Activated CD8-positive, alpha-beta T cell treated with anti-CD3 and anti-CD28 coated beads, Interleukin-2, amount 10 ng/mL, durations not matched to agents 7 days and 5 days (primary cell): Measurements from ENCODE around the gene FAM234B. TPM values are rescaled to one million over a fixed set of nuclear protein-coding genes. Genes with fewer than 3 reads are reported as not detected.

ENCODE experiments used
- ATAC-seq: fragments of 150-1000 bp; cut with Tn5 transposase; one replicate; pipeline ENCODE4 v1.10.0; 2021; ENCODE audit warnings: moderate library complexity
- CTCF ChIA-PET: fragments of 350-600 bp; sonication (Branson Sonifier 250); formaldehyde crosslinking; loops from one replicate; lab custom pipeline; 2021; ENCODE audit warnings: antibody characterized with exemption; lab: Charles Lee
- POLR2A ChIA-PET: fragments of 350-600 bp; sonication (Branson Sonifier 250); formaldehyde crosslinking; loops from one replicate; lab custom pipeline; 2021; ENCODE audit warnings: antibody characterized with exemption; lab: Charles Lee
- DNase-seq: peaks from one replicate; pipeline ENCODE4 v3.0.0-alpha.2; 2020
- H3K27ac Mint-ChIP-seq: one replicate; pipeline ENCODE4 v1.8.0; 2021; ENCODE audit warnings: mild to moderate bottlenecking, mixed read lengths
- H3K27me3 Mint-ChIP-seq: one replicate; pipeline ENCODE4 v1.8.0; 2021; ENCODE audit warnings: low read depth, mixed read lengths
- H3K36me3 Mint-ChIP-seq: one replicate; pipeline ENCODE4 v1.8.0; 2021; ENCODE audit warnings: low read depth, mixed read lengths
- H3K4me1 Mint-ChIP-seq: one replicate; pipeline ENCODE4 v1.8.0; 2021; ENCODE audit warnings: low read depth, mixed read lengths
- H3K4me3 Mint-ChIP-seq: one replicate; pipeline ENCODE4 v1.8.0; 2021; ENCODE audit warnings: mild to moderate bottlenecking, mixed read lengths
- H3K9me3 Mint-ChIP-seq: one replicate; pipeline ENCODE4 v1.8.0; 2022; ENCODE audit warnings: mixed read lengths; ENCODE audit not compliant: insufficient read depth
- total RNA-seq, 2 experiments: library from RNA; stranded (reverse); gene quantifications; one replicate each; pipeline ENCODE4 v1.2.3, GENCODE V29; 2021

Gene FAM234B
- total RNA-seq, 2 experiments from 2014 or later = 4.2 to 4.3 TPM

DNA sequence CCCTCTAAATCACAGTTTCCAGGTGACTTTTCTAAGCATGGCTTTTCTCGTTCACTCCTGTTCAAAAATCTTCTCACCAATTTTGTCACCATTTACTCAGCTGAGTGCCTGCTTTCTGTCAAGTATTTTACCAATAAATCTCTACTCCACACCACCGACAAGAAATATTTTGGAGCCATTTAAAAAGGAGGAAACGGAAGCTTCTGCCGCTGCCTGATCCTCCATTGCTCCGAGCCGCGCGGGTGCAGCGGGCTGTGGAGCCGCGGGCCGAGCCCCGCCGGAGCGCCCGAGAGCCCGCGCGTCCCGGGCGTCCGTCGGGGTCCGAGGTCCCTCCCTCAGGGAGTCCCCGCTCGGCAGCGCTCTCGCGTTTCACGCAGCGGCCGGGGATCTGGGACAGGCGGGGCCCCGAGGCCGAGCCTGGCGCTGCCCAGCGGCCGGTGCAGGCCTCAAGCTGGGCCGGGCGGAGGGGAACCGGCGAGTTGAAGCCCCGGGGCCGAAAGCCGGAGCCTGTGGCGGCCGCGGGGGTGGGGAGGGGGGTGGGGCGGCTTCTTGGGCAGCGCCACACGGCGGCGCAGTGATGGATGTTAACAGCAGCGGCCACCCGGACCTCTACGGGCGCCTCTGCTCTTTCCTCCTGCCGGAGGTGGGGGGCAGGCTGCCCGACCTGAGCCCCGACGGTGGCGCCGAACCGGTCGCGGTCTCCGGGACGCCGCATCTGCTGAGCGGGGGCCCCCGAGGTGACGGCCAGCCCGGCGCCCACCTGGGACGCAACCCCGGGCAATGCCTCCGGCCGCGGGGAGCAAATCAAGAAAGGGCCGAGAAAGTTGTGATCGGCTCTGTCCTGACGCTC is 43.0 kb upstream of the FAM234B start:
- H3K27ac Mint-ChIP-seq = peak overlapping the region; percentile 63
- ATAC-seq (peak; percentile 34), DNase-seq (peak; percentile 35)
- POLR2A ChIA-PET = interaction anchor here (0.9 kb wide), 1 partner anchor 27 kb away, joined by 3 read pairs; no protein-coding TSS in a partner anchor
- H3K9me3 Mint-ChIP-seq = no peaks in the 10 kb centered on the region
- no peaks in the 10 kb centered on the region for H3K36me3 Mint-ChIP-seq
- CTCF ChIA-PET = interaction anchor here (1.0 kb wide), 1 partner anchor 211 kb away, joined by 3 read pairs; no protein-coding TSS in a partner anchor
- H3K4me3 Mint-ChIP-seq = peak overlapping the region; percentile 81
- H3K4me1 Mint-ChIP-seq = peaks cover 25% of the 10 kb centered on the region
- H3K27me3 Mint-ChIP-seq = peaks cover 36% of the 10 kb centered on the region

DNA sequence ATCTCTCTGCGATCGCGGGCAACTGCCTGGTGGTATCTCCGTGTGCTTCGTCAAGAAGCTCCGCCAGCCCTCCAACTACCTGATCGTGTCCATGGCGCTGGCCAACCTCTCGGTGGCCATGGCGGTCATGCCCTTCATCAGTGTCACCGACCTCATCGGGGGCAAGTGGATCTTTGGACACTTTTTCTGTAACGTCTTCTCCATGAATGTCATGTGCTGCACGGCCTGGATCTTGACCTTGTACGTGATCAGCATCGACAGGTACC is 42.5 kb upstream of the FAM234B start:
- ATAC-seq = no peak
- Mint-ChIP-seq H3K4me3 (peak overlapping the region; percentile 64), H3K9me3 (no peaks in the 10 kb centered on the region), H3K27me3 (peaks cover 36% of the 10 kb centered on the region), H3K27ac (peak overlapping the region; percentile 12), H3K4me1 (peaks cover 25% of the 10 kb centered on the region), H3K36me3 (no peaks in the 10 kb centered on the region)
- CTCF ChIA-PET = interaction anchor here (1.0 kb wide), 1 partner anchor 19 kb away, joined by 3 read pairs; no protein-coding TSS in a partner anchor
- no peak for DNase-seq
- POLR2A ChIA-PET = no interaction called here

DNA sequence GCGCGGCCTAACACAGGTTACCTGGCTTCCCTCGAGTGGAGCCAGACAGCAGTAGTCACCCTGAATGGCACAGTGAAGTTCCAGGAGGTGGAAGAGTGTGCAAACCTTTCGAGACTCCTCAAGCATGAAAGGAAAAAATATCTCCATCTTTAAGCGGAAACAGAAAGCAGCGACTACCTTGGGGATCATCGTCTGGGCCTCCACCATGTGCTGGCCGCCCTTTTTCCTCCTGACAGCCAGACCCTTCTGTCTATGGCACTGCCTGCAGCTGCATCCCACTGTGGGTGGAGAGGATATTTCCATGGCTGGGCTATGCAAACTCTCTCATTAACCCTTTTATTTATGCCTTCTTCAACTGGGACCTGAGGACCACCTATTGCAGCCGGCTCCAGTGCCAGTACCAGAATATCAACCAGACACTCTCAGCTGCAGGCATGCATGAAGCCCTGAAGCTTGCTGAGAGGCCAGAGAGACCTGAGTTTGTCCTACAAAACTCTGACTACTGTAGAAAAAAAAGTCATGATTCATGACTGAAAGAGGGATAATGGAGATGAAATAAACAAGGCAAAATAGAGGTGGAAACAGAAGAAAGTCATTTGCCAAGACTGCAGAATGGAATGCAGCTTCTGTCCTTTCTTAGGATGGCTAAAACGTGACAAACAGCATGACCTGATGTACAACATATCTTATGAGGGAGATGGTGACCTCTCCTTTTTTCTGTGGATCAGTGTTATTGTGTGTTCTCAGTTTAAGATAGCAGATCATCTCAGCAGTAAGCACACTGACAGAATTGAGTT is 41.7 kb upstream of the FAM234B start:
- DNase-seq (no peak), ATAC-seq (no peak)
- Mint-ChIP-seq H3K36me3 (no peaks in the 10 kb centered on the region), H3K27me3 (peaks cover 39% of the 10 kb centered on the region), H3K4me1 (peaks cover 20% of the 10 kb centered on the region), H3K4me3 (peak overlapping the region; percentile 64), H3K27ac (no peak overlapping the region), H3K9me3 (no peaks in the 10 kb centered on the region)
- POLR2A ChIA-PET = no interaction called here
- CTCF ChIA-PET = interaction anchor here (0.6 to 1.2 kb wide), 4 partner anchors 18 to 210 kb away, joined by 3 read pairs; no protein-coding TSS in a partner anchor

DNA sequence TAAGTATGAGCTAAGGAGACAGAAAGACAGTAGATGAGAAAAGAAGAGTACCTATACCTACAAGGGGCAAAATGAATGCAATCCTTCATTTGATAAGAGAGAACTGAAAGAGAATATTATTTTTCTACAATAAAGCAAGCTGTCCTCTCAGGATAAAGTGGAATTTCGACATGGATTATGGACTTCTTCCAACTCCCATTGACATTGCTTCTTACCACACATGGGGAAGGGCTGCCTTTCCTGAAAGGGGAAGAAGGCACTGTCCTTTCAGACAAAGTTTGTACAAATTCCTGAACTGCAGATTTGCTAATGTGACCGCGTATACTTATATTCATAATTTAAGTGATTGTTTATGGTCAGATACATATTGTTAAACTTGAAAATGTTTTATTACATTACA is 39.8 kb upstream of the FAM234B start:
- no peaks in the 10 kb centered on the region for H3K9me3 Mint-ChIP-seq
- no peaks in the 10 kb centered on the region for H3K36me3 Mint-ChIP-seq
- CTCF ChIA-PET = no interaction called here
- no peak overlapping the region for H3K4me3 Mint-ChIP-seq
- H3K27ac Mint-ChIP-seq = no peak overlapping the region
- H3K27me3 Mint-ChIP-seq = peaks cover 39% of the 10 kb centered on the region
- H3K4me1 Mint-ChIP-seq = peaks cover 15% of the 10 kb centered on the region
- ATAC-seq = no peak
- POLR2A ChIA-PET = no interaction called here
- no peak for DNase-seq

DNA sequence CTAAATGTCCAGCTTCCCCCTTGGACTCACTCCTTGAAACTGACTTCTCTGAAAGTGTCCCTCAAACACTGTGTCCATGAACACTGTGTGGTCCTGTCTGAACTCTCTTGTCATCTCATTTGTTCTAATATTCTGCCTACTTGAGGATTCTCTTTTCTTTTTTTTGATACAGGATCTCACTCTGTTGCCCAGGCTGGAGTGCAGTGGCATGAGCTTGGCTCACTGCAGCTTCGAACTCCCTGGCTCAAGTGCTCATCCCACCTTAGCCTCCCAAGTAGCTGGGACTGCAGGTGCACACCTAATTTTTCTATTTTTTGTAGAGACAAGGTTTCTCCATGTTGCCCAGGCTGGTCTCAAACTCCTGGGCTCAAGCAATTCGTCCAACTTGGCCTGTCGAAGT is 39.2 kb upstream of the FAM234B start:
- Mint-ChIP-seq H3K36me3 (no peaks in the 10 kb centered on the region), H3K4me1 (peaks cover 10% of the 10 kb centered on the region), H3K27ac (no peak overlapping the region), H3K9me3 (no peaks in the 10 kb centered on the region), H3K4me3 (no peak overlapping the region), H3K27me3 (peaks cover 39% of the 10 kb centered on the region)
- ATAC-seq (no peak), DNase-seq (no peak)
- ChIA-PET CTCF (no interaction called here), POLR2A (no interaction called here)

DNA sequence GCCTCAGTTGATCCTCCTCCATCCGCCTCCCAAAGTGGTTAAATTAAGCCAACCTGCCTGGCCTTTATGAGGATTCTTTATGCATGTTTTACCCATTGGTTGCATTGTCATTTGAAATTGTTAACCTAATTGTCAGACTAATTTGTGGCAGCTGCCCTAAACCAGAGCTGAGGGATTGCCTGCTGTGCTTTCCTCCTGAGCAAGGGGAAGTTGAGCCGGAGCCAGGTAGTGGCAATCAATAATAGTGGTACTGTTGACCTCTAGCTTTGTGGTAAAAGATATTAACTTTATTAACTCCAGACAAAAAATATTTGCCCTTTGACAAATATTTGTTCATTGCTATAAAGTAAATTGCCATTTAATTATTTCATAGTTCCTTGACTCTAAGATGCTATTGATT is 38.5 kb upstream of the FAM234B start:
- H3K27me3 Mint-ChIP-seq = peaks cover 41% of the 10 kb centered on the region
- no peak overlapping the region for H3K27ac Mint-ChIP-seq
- H3K36me3 Mint-ChIP-seq = no peaks in the 10 kb centered on the region
- CTCF ChIA-PET = no interaction called here
- peaks cover 8% of the 10 kb centered on the region for H3K4me1 Mint-ChIP-seq
- DNase-seq (no peak), ATAC-seq (no peak)
- H3K4me3 Mint-ChIP-seq = no peak overlapping the region
- H3K9me3 Mint-ChIP-seq = no peaks in the 10 kb centered on the region
- POLR2A ChIA-PET = no interaction called here

DNA sequence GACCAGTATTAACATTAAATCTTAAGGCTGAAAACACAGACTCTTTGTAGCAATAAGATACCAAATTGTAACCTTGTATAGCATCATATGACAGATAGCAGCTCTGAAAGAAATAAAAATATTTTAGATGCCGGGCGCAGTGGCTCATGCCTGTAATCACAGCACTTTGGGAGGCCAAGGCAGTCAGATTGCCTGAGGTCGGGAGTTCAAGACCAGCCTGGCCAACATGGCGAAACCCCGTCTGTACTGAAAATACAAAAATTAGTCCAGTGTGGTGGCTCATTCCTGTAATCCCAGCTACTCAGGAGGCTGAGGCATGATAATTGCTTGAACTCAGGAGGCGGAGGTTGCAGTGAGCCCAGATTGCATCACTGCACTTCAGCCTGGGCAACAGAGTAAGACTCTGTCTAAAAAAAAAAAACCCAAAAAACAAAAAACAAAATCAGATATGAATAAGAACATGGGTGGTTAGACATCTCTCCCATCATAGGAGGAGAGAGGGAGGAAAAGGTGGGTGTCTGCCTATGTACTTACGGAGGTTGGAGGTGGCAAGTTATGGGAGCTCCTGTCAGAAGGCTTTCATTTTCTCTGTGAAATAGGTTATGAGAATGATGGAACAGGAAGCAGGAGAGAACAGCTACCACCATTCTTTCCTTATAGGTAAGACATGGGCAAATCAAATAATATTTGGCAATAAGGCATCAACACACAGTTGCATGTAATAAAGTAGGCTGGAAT is 36.5 kb upstream of the FAM234B start:
- DNase-seq (no peak), ATAC-seq (no peak)
- Mint-ChIP-seq H3K27me3 (peaks cover 37% of the 10 kb centered on the region), H3K4me3 (no peak overlapping the region), H3K4me1 (no peaks in the 10 kb centered on the region), H3K9me3 (no peaks in the 10 kb centered on the region), H3K27ac (no peak overlapping the region), H3K36me3 (no peaks in the 10 kb centered on the region)
- POLR2A ChIA-PET = no interaction called here
- CTCF ChIA-PET = interaction anchor here (1.2 to 1.3 kb wide), 2 partner anchors 91 to 171 kb away, joined by 3 read pairs; no protein-coding TSS in a partner anchor

DNA sequence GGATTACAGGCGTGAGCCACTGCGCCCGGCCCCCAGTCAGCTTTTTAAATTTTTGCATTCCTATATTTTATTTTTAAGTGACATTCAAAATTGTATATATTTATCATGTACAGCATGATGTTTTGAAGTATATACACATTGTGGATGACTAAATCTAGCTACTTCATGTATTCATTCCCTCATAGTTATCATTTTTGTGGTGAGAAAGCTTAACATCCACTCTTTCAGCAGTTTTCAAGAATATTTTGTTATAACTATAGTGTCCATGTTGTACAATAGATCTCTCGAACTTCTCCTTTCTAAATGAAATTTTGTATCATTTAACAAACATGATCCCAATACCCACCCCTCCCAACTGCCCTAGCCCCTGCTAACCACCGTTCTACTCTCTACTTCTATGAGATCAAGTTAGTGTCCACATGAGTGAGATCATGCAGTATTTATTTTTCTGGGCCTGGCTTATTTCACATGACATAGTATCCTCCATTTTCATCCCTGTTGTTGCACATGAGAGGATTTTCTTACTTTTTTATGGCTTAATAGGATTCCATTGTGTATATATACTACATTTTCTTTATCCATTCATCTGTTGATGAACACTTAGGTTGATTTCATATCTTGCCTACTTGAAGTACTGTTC is 35.3 kb upstream of the FAM234B start:
- no peak for DNase-seq
- POLR2A ChIA-PET = no interaction called here
- CTCF ChIA-PET = interaction anchor here (1.3 kb wide), 1 partner anchor 92 kb away, joined by 3 read pairs; no protein-coding TSS in a partner anchor
- H3K27ac Mint-ChIP-seq = no peak overlapping the region
- no peak for ATAC-seq
- H3K4me1 Mint-ChIP-seq = no peaks in the 10 kb centered on the region
- no peak overlapping the region for H3K4me3 Mint-ChIP-seq
- no peaks in the 10 kb centered on the region for H3K36me3 Mint-ChIP-seq
- H3K27me3 Mint-ChIP-seq = peaks cover 29% of the 10 kb centered on the region
- H3K9me3 Mint-ChIP-seq = no peaks in the 10 kb centered on the region

DNA sequence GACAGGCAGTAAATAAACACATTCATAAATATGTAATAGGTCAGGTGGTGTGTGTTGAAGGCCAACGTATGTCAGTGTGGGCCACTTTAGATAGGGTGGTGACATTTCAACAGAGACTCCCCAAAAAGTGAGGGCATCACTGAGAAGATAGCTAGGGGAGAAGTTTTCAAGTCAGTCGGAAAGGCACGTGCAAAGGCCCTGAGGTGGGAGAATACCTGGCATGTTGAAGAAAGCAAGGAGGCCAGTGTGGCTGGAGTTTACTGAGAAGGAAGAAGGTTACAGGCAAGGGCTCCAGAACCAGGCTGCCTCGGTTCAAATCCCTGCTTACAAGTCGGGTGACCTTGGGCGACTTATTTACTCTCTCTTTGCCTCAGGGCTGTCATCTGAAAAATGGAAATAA is 33.1 kb upstream of the FAM234B start:
- ATAC-seq (no peak), DNase-seq (no peak)
- H3K9me3 Mint-ChIP-seq = no peaks in the 10 kb centered on the region
- H3K4me3 Mint-ChIP-seq = no peak overlapping the region
- H3K36me3 Mint-ChIP-seq = no peaks in the 10 kb centered on the region
- no peak overlapping the region for H3K27ac Mint-ChIP-seq
- H3K27me3 Mint-ChIP-seq = peaks cover 28% of the 10 kb centered on the region
- ChIA-PET CTCF (no interaction called here), POLR2A (no interaction called here)
- no peaks in the 10 kb centered on the region for H3K4me1 Mint-ChIP-seq

DNA sequence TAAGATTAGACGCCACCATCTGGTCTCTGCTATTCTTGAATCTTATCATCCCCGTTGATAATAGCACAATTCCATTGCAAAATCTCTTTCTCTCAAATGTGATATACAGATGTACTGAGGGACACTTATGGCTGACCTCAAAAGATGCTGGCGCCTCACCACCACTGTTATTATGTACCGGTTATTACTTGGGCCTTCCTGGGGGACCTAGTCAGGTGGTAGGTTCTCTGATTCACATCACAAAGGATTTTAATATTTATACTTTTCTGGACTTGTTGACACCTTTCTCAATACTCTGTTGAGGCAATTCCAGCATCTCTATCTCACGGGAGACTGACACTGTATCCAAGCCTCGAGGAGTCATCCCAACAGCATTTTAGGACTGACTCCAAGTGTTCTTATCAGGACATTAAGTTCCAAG is 21.3 kb upstream of the FAM234B start:
- ATAC-seq (no peak), DNase-seq (no peak)
- Mint-ChIP-seq H3K4me3 (no peak overlapping the region), H3K9me3 (no peaks in the 10 kb centered on the region), H3K27me3 (peaks cover 32% of the 10 kb centered on the region), H3K4me1 (no peaks in the 10 kb centered on the region), H3K36me3 (no peaks in the 10 kb centered on the region), H3K27ac (no peak overlapping the region)
- CTCF ChIA-PET = no interaction called here
- POLR2A ChIA-PET = no interaction called here

DNA sequence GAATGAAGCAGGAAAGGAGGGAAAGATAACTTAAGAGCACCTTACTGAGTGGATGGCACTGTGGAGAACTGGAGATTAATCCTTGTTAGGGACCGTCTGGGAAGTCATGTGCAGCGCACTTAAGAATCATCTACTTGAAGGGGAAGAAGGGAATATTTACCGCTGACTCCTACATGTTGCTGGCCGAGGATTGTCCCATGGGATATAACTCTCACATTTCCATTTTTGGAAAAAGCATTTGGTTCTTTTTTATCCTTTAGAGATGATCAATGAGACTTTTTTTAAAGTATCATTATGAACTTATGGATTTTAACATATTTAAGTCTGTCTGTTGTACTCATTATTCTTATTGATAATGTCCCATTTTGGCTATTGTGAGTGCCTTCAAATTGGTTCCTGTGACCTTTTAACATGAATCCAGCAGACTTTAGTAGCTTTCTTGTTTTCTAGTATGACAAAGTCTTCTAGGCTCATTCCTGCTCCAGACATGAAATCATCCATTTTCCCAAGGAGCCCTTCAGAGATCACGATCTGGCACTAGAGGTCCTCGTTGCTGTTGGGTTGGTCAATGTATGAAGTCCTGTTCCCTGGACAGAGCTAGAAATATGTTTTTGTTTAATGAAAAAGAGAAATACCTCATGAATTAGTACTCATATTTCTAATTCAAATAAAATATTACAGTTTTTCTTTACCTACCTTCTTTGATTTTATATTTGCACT is 20.2 kb upstream of the FAM234B start:
- H3K36me3 Mint-ChIP-seq = no peaks in the 10 kb centered on the region
- peaks cover 29% of the 10 kb centered on the region for H3K27me3 Mint-ChIP-seq
- no peak overlapping the region for H3K27ac Mint-ChIP-seq
- CTCF ChIA-PET = interaction anchor here (1.0 kb wide), 1 partner anchor 108 kb away, joined by 3 read pairs; no protein-coding TSS in a partner anchor
- DNase-seq (no peak), ATAC-seq (no peak)
- H3K9me3 Mint-ChIP-seq = no peaks in the 10 kb centered on the region
- no peaks in the 10 kb centered on the region for H3K4me1 Mint-ChIP-seq
- no peak overlapping the region for H3K4me3 Mint-ChIP-seq
- POLR2A ChIA-PET = no interaction called here
